GM23248 (cell line): ENCODE data around the gene MST1.

Source experiments
- EZH2 ChIP-seq: fragments of 200-600 bp; sonication (generic); IDR thresholded peaks from 2 replicates; pipeline ENCODE4 v1.6.1; 2018; ENCODE audit warnings: antibody characterized with exemption, mild to moderate bottlenecking; ENCODE audit not compliant: insufficient read depth, poor library complexity, severe bottlenecking
- EZH2phosphoT487 ChIP-seq: fragments of 200-600 bp; sonication (generic); IDR thresholded peaks from 2 replicates; pipeline ENCODE4 v1.6.1; 2018; ENCODE audit warnings: antibody characterized with exemption, moderate library complexity, mild to moderate bottlenecking, low read depth; ENCODE audit not compliant: insufficient read depth

- TF ChIP-seq EZH2 (no peak), EZH2phosphoT487 (no peak)
These were observed 6.1 kb downstream of the MST1 start for GRCh38 chr3:49683162-49683561.
